HUES64 (cell line): ENCODE measurements around the gene MAFB.

Source experiments
- H3K27ac ChIP-seq: 2 replicates; pipeline ENCODE4 v1.7.0; 2013; ENCODE audit warnings: low read depth, low read length, inconsistent platforms
- H3K27me3 ChIP-seq: 2 replicates; pipeline ENCODE4 v1.6.1; 2013; ENCODE audit warnings: mild to moderate bottlenecking, low read length; ENCODE audit not compliant: insufficient read depth
- H3K36me3 ChIP-seq: 2 replicates; pipeline ENCODE4 v1.6.1; 2013; ENCODE audit warnings: mild to moderate bottlenecking, low read length; ENCODE audit not compliant: insufficient read depth
- H3K4me1 ChIP-seq: 2 replicates; pipeline ENCODE4 v1.6.1; 2013; ENCODE audit warnings: mild to moderate bottlenecking, low read length, moderate library complexity; ENCODE audit not compliant: insufficient read depth
- H3K4me3 ChIP-seq: 2 replicates; pipeline ENCODE4 v1.5.1; 2013; ENCODE audit warnings: mild to moderate bottlenecking, low read length, moderate library complexity
- H3K9ac ChIP-seq: 2 replicates; pipeline ENCODE4 v1.6.1; 2013; ENCODE audit warnings: mild to moderate bottlenecking, low read depth, low read length
- H3K9me3 ChIP-seq: 2 replicates; pipeline ENCODE4 v1.6.1; 2013; ENCODE audit warnings: low read depth, low read length; ENCODE audit not compliant: insufficient read depth
- WGBS: fragments of 150-250, 120-280 bp; methylation state at CpG from one replicate; pipeline ENCODE4 v1.1.7; 2013; ENCODE audit warnings: missing lambda C conversion rate; 5-methylcytosine and 5-hydroxymethylcytosine counted together

MAFB gene

GRCh38 chr20:40702504-40702903, 13.5 kb upstream of the MAFB start:
- Histone ChIP-seq H3K36me3 (no peaks in the 10 kb centered on the region), H3K9me3 (no peaks in the 10 kb centered on the region), H3K27ac (no peak overlapping the region), H3K27me3 (peaks cover 21% of the 10 kb centered on the region), H3K4me1 (peaks cover 5% of the 10 kb centered on the region), H3K9ac (no peak overlapping the region), H3K4me3 (no peak overlapping the region)
- 79% methylated on average over 4 of the region's 4 CpGs for WGBS

DNA sequence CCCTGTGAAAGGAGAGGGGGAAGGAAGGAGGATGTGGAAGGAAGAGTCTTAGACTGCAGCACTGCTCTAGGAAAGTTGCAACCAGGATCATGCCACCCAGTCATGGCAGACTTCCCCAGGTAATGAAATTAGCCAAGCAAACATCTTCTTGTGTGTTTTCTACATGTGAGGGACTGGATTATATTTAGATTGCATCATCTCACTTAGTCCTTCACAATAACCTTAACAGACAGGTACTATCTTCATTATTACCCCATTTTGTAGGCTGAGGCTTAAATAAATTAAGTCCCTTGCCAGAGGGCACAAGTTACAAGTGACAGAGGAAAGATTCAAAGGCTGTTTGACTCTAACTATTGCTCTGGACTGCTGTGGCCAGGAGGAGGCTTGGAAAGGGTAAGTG, 9.7 kb upstream of the MAFB start:
- Histone ChIP-seq H3K4me3 (no peak overlapping the region), H3K27me3 (peaks cover 58% of the 10 kb centered on the region), H3K9me3 (no peaks in the 10 kb centered on the region), H3K9ac (no peak overlapping the region), H3K4me1 (peaks cover 5% of the 10 kb centered on the region; the same call in 1 of the 2 replicates), H3K36me3 (no peaks in the 10 kb centered on the region), H3K27ac (no peak overlapping the region)

DNA sequence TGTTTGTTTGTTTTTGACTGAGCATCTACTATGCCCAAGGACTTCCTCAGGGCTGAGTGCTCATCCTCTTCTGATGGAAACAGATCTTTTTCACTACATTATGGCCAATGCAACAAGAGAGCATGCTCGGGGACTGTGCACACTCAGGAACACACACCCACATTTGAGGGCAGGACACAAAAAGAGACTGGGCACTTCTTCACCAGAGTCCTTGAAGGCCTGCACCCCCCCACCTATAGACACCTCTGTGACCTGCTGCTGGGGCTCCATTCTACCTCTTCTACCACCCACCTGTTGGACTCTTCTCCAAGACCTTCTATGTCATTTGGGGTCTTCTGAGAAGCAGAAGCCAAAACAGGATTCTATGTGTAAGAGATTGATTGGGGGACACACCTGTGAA, 9.2 kb upstream of the MAFB start:
- no peaks in the 10 kb centered on the region for H3K9me3 ChIP-seq
- no peak overlapping the region for H3K4me3 ChIP-seq
- H3K4me1 ChIP-seq = peaks cover 5% of the 10 kb centered on the region; the same call in 1 of the 2 replicates
- peaks cover 63% of the 10 kb centered on the region for H3K27me3 ChIP-seq
- no peak overlapping the region for H3K9ac ChIP-seq
- H3K36me3 ChIP-seq = no peaks in the 10 kb centered on the region
- no peak overlapping the region for H3K27ac ChIP-seq
- WGBS = 89% methylated on average over 1 of the region's 1 CpG

- 87% methylated on average over 5 of the region's 5 CpGs for WGBS
- Histone ChIP-seq H3K27me3 (peaks cover 70% of the 10 kb centered on the region), H3K9ac (no peak overlapping the region)
Observed at GRCh38 chr20:40697541-40697940, 8.5 kb upstream of the MAFB start.

GRCh38 chr20:40695214-40695613, 6.2 kb upstream of the MAFB start:
- Histone ChIP-seq H3K27me3 (peaks cover 94% of the 10 kb centered on the region), H3K4me1 (peaks cover 5% of the 10 kb centered on the region; the same call in 1 of the 2 replicates), H3K9ac (no peak overlapping the region), H3K9me3 (no peaks in the 10 kb centered on the region), H3K4me3 (no peak overlapping the region), H3K27ac (no peak overlapping the region), H3K36me3 (no peaks in the 10 kb centered on the region)

More at GRCh38 chr20:40697541-40697940, 8.5 kb upstream of the MAFB start:
- Histone ChIP-seq H3K4me3 (no peak overlapping the region), H3K4me1 (peaks cover 5% of the 10 kb centered on the region; the same call in 1 of the 2 replicates), H3K36me3 (no peaks in the 10 kb centered on the region), H3K27ac (no peak overlapping the region), H3K9me3 (no peaks in the 10 kb centered on the region)

DNA sequence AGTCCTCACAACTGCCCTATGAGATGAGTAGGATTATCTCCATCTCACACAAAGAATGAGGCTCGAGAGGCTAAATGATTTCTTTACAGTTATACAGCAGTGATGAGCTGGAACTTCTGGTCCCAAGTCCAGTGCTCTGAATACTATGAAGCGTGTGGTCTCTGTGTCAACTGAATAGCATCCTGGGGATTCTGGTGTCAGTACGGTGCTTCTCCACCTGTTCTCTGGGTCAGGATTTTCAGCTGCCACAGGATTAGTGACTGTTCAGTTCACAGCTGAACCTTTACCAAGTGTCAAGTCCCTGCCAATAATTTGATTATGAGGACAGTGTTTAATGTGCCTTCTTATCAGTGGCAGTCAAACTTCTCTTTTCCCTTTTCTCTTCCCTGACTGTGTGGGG, 5.2 kb upstream of the MAFB start:
- Histone ChIP-seq H3K27ac (no peak overlapping the region), H3K9me3 (no peaks in the 10 kb centered on the region), H3K4me1 (peaks cover 5% of the 10 kb centered on the region; the same call in 1 of the 2 replicates), H3K9ac (no peak overlapping the region), H3K36me3 (no peaks in the 10 kb centered on the region), H3K27me3 (peaks cover 99% of the 10 kb centered on the region), H3K4me3 (no peak overlapping the region)
- 89% methylated on average over 3 of the region's 3 CpGs for WGBS

DNA sequence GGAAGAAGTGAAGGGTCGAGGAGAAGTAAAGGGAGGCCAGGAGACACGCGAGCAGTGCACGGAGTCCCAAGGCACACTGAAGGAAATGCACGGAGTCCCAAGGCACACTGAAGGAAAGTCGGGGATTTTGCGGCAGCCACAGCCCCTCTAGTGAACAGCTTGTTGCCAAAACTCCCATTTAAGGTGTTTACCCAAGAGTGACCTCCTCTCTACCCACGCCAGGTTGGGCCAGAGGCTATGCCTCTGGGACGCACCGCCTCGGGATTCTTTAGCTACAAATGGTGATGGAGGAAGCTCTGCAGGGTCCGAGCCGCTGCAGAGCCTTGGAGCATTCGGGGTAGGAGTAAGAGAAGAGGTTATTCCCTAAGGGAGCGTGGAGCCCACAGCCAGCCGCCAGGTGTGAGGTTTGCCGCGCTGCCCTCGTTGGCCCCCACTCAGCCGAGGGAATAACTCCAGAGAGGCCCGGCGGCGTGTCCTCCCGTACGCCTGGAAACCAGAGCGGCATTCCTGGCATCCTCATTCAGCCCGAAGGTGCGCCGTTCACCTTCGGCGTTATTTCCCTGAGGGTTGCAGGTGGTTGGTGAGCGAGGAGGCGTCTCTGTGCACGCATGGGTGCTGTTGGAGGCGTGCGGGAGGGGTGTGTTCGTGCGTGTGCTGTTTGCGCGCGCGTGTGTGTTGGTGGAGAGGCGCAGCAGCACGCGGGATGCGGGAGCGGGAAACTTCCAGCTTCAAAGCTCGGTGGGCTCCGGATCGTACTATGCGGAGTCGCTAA, 3.4 kb upstream of the MAFB start:
- H3K9ac ChIP-seq = no peak overlapping the region
- peak overlapping the region; percentile 12; the same call in 1 of the 2 replicates for H3K4me3 ChIP-seq
- no peaks in the 10 kb centered on the region for H3K36me3 ChIP-seq
- H3K4me1 ChIP-seq = peaks cover 5% of the 10 kb centered on the region; the same call in 1 of the 2 replicates
- H3K9me3 ChIP-seq = no peaks in the 10 kb centered on the region
- peaks cover 98% of the 10 kb centered on the region for H3K27me3 ChIP-seq
- no peak overlapping the region for H3K27ac ChIP-seq
- WGBS = 7% methylated on average over 52 of the region's 52 CpGs

DNA sequence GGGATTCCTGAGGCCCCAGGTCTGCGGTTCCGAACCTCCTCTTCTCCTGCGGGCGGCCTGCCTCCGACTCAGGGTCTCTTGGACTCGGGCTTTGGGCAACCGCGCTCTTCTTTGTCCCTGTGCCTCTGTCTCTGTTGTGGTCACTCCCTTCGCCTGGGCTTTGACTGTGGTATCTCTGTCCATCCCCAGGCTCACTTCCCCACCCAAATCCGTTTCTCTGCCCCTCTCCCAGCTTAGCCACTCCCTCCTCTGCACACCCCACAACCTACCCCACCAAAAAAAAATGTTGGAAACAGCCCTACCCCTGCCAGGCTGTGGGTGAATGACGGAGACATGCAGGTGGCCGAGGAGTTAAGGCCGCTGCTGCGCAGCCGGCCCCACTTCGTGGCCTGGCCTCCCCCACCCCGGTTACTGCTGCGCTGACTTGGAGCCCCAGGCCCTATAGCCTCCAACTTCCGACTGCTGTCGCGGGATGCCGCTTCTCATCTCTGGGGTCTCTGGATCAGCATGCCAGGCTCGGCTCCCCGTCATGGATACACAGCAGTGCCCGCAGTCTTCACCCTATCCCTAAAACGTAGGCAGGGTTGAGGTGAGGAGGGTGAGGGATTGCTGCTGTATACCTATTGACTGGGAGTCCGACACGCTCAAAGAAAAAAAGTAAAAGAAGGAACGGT, 2.7 kb upstream of the MAFB start:
- Histone ChIP-seq H3K4me3 (peak overlapping the region; percentile 59; the same call in 1 of the 2 replicates), H3K27me3 (peaks cover 98% of the 10 kb centered on the region)
- 4% methylated on average over 29 of the region's 29 CpGs for WGBS

DNA sequence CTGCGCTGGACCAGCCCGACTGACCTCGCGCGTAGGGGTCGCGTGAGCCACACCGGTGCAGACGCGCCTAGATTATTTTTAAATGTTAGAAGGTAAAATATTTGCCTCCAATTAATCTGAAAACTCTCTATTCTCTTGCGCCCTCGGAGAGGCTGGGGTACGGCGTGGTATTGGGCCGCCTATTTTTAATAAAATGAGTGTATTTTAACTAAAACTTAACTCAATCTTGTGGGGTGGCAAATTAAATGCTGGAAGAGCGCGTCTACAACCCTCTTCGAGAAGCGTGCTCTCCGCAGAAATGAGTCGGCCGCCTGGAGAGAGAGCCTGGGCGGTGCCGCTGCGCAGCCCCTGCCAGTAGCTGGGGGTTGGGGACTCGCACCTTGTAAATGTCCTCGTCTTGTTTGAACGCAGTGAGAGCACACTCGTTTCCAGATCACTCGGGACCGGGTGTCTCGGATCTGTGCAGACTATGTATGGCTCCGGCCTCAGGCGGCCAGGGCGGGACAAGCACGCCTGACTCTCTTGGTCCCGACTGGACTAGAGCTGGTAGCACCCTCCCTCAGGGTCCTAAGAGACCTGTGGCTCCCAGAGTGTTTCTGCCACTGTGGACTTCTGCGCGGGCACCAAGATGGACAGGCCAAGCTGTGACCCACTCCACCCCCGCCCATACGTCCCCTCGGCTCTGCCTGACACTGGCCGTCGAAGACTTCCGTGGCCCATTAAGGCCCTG, 2.0 kb upstream of the MAFB start:
- H3K9ac ChIP-seq = no peak overlapping the region
- H3K9me3 ChIP-seq = no peaks in the 10 kb centered on the region
- no peaks in the 10 kb centered on the region for H3K36me3 ChIP-seq
- H3K4me3 ChIP-seq = peak overlapping the region; percentile 59
- 4% methylated on average over 33 of the region's 45 CpGs for WGBS
- peaks cover 4% of the 10 kb centered on the region; the same call in 1 of the 2 replicates for H3K4me1 ChIP-seq
- H3K27me3 ChIP-seq = peaks cover 98% of the 10 kb centered on the region
- H3K27ac ChIP-seq = no peak overlapping the region

More for the DNA sequence above, 2.7 kb upstream of the MAFB start:
- no peak overlapping the region for H3K27ac ChIP-seq
- H3K36me3 ChIP-seq = no peaks in the 10 kb centered on the region
- H3K9ac ChIP-seq = no peak overlapping the region
- H3K4me1 ChIP-seq = peaks cover 10% of the 10 kb centered on the region; the same call in 1 of the 2 replicates
- no peaks in the 10 kb centered on the region for H3K9me3 ChIP-seq

GRCh38 chr20:40689943-40690835, 1.2 kb upstream of the MAFB start:
- WGBS = 1% methylated on average over 84 of the region's 84 CpGs
- Histone ChIP-seq H3K36me3 (no peaks in the 10 kb centered on the region), H3K27me3 (peaks cover 98% of the 10 kb centered on the region), H3K4me3 (peak overlapping the region; percentile 59), H3K27ac (no peak overlapping the region; the same call in 1 of the 2 replicates), H3K9ac (0 out of 2 replicates have a peak overlapping the region, but pooled peaks have one; percentile 33), H3K9me3 (no peaks in the 10 kb centered on the region), H3K4me1 (peaks cover 4% of the 10 kb centered on the region; the same call in 1 of the 2 replicates)
